Duodenal mucosa (tissue), 2 donors: ENCODE measurements around the gene DDX39B.
A peak's percentile ranks its signal among the peaks of the same experiment; 100 is the strongest.

Source experiments
- H3K27ac ChIP-seq: one replicate; pipeline ENCODE4 v1.7.0; 2013; ENCODE audit warnings: low read depth, low read length
- H3K27me3 ChIP-seq, 2 donors: one replicate each; pipeline ENCODE4 v1.7.0; 2013; ENCODE audit warnings: low read length in 2 of 2, control low read depth in 1 of 2; ENCODE audit not compliant: insufficient read depth in 2 of 2, control insufficient read depth in 1 of 2
- H3K36me3 ChIP-seq, 2 donors: one replicate each; pipeline ENCODE4 v1.7.0; 2013; ENCODE audit warnings: low read length in 2 of 2, control low read depth in 1 of 2; ENCODE audit not compliant: insufficient read depth in 2 of 2, control insufficient read depth in 1 of 2
- H3K4me1 ChIP-seq, 2 donors: one replicate each; pipeline ENCODE4 v1.7.0; 2013; ENCODE audit warnings: low read length in 2 of 2, control low read depth in 1 of 2; ENCODE audit not compliant: insufficient read depth in 2 of 2, control insufficient read depth in 1 of 2
- H3K4me3 ChIP-seq, 2 donors: one replicate each; pipeline ENCODE4 v1.7.0; 2013; ENCODE audit warnings: low read length in 2 of 2, low read depth in 1 of 2
- H3K9ac ChIP-seq, 2 donors: one replicate each; pipeline ENCODE4 v1.7.0; 2013; ENCODE audit warnings: low read length in 2 of 2, low read depth in 1 of 2
- H3K9me3 ChIP-seq, 2 donors: one replicate each; pipeline ENCODE4 v1.7.0; 2013; ENCODE audit warnings: low read length in 2 of 2, control low read depth in 1 of 2; ENCODE audit not compliant: control insufficient read depth in 1 of 2

The DDX39B gene

GRCh38 chr6:31575952-31576685, 34.3 kb upstream of the DDX39B start:
- Histone ChIP-seq H3K4me3 (peak overlapping the region; percentile 51 to 60), H3K4me1 (peaks cover 5% of the 10 kb centered on the region in 2 donors), H3K9me3 (no peaks in the 10 kb centered on the region), H3K27me3 (peaks cover 0 to 5% of the 10 kb centered on the region in 2 donors), H3K27ac (no peak overlapping the region), H3K9ac (peak overlapping the region; percentile 15 to 21), H3K36me3 (no peaks in the 10 kb centered on the region)

- Histone ChIP-seq H3K27ac (no peak within 1 kb of the TSS), H3K36me3 (no peaks in the 10 kb centered on the region), H3K4me1 (peaks cover 1 to 2% of the 10 kb centered on the region in 2 donors), H3K27me3 (peaks cover 0 to 5% of the 10 kb centered on the region in 2 donors), H3K9ac (peak within 1 kb of the TSS; percentile 21 to 32), H3K4me3 (peak within 1 kb of the TSS; percentile 51 to 60), H3K9me3 (no peaks in the 10 kb centered on the region)
Observed at GRCh38 chr6:31575335-31575901, 33.6 kb upstream of the DDX39B start, which contains the start of gene TNF. TNF (plus strand) TSS chr6:31575565; CDS start chr6:31575742, 177 bp downstream.

- Histone ChIP-seq H3K9me3 (no peaks in the 10 kb centered on the region), H3K9ac (no peak overlapping the region), H3K4me3 (no peak overlapping the region), H3K36me3 (no peaks in the 10 kb centered on the region), H3K27me3 (peaks cover 0 to 5% of the 10 kb centered on the region in 2 donors), H3K4me1 (peaks cover 0 to 3% of the 10 kb centered on the region in 2 donors), H3K27ac (no peak overlapping the region)
Observed at GRCh38 chr6:31574106-31575061, 32.6 kb upstream of the DDX39B start.

GRCh38 chr6:31573239-31574105, 31.7 kb upstream of the DDX39B start:
- H3K27me3 ChIP-seq: peaks cover 0 to 5% of the 10 kb centered on the region in 2 donors
- no peak overlapping the region for H3K27ac ChIP-seq
- H3K9ac ChIP-seq: no peak overlapping the region
- H3K4me1 ChIP-seq: peaks cover 0 to 6% of the 10 kb centered on the region in 2 donors
- no peaks in the 10 kb centered on the region for H3K9me3 ChIP-seq
- H3K4me3 ChIP-seq: no peak overlapping the region
- no peaks in the 10 kb centered on the region for H3K36me3 ChIP-seq

- Histone ChIP-seq H3K4me3 (peak within 1 kb of the TSS; percentile 20 to 44), H3K4me1 (peaks cover 0 to 12% of the 10 kb centered on the region in 2 donors)
Observed at GRCh38 chr6:31572041-31572911, 30.5 kb upstream of the DDX39B start, which contains the start of gene LTA. LTA (plus strand) TSS chr6:31572289; CDS start chr6:31572743, 454 bp downstream.

GRCh38 chr6:31569861-31570536, 28.2 kb upstream of the DDX39B start:
- H3K4me3 ChIP-seq: no peak overlapping the region
- no peaks in the 10 kb centered on the region for H3K9me3 ChIP-seq
- H3K27me3 ChIP-seq: peaks cover 0 to 4% of the 10 kb centered on the region in 2 donors
- peaks cover 0 to 12% of the 10 kb centered on the region in 2 donors for H3K4me1 ChIP-seq
- H3K9ac ChIP-seq: no peak overlapping the region
- no peaks in the 10 kb centered on the region for H3K36me3 ChIP-seq
- H3K27ac ChIP-seq: no peak overlapping the region

More at GRCh38 chr6:31572041-31572911, 30.5 kb upstream of the DDX39B start, which contains the start of gene LTA:
- Histone ChIP-seq H3K9ac (peak within 1 kb of the TSS in 1 of 2 donors; percentile 10), H3K27ac (no peak within 1 kb of the TSS), H3K36me3 (no peaks in the 10 kb centered on the region), H3K27me3 (peaks cover 0 to 5% of the 10 kb centered on the region in 2 donors), H3K9me3 (no peaks in the 10 kb centered on the region)

GRCh38 chr6:31568537-31568961, 26.7 kb upstream of the DDX39B start:
- H3K9me3 ChIP-seq: no peaks in the 10 kb centered on the region
- no peak overlapping the region for H3K4me3 ChIP-seq
- no peak overlapping the region for H3K27ac ChIP-seq
- no peak overlapping the region for H3K9ac ChIP-seq
- no peaks in the 10 kb centered on the region for H3K36me3 ChIP-seq
- peaks cover 0 to 12% of the 10 kb centered on the region in 2 donors for H3K4me1 ChIP-seq
- peaks cover 0 to 4% of the 10 kb centered on the region in 2 donors for H3K27me3 ChIP-seq

GRCh38 chr6:31567531-31568370, 25.9 kb upstream of the DDX39B start:
- H3K27me3 ChIP-seq: peaks cover 0 to 4% of the 10 kb centered on the region in 2 donors
- H3K9ac ChIP-seq: no peak overlapping the region
- no peaks in the 10 kb centered on the region for H3K36me3 ChIP-seq
- no peak overlapping the region for H3K27ac ChIP-seq
- no peak overlapping the region for H3K4me3 ChIP-seq
- peaks cover 0 to 12% of the 10 kb centered on the region in 2 donors for H3K4me1 ChIP-seq
- H3K9me3 ChIP-seq: no peaks in the 10 kb centered on the region
